GM18861 (cell line): Measurements from ENCODE around the gene PDZD7.
"Not testable (repeated sequence)": the region's sequence is repeated elsewhere in the genome, so short reads cannot be mapped to it uniquely, and the experiment has no call there.

Experiments
- ATAC-seq: cut with Tn5 transposase; IDR thresholded peaks from one replicate; pipeline ENCODE4 v1.9.1; 2021; ENCODE audit not compliant: unreplicated experiment

Gene PDZD7

GRCh38 chr10:100985336-100985735 lies 45.6 kb downstream of the PDZD7 start:
- peak; percentile 48 for ATAC-seq

DNA sequence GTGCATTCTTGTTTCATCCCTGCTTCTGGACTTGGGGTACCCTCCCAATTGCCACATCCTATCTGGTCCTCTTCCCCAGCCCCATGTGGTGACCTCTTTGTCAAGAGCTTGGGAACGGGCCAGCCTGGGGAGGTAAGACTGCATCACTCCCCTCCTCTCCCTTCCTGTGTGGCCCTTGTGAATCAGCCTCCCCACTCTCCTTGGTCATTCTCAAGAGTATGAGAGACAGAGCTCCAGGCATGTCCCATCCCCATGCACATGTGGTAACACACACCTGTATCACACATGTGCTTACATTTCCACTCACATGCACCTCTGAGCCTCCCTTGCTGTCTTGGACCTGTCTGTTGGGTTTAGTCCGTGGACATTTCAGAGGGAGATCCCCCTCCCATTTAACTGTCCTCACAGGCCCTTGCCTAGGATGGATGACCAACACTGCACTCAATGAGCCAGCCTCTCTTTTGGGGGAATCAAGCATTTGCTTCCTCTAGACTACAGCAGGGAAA lies 46.2 kb downstream of the PDZD7 start:
- no peak for ATAC-seq

DNA sequence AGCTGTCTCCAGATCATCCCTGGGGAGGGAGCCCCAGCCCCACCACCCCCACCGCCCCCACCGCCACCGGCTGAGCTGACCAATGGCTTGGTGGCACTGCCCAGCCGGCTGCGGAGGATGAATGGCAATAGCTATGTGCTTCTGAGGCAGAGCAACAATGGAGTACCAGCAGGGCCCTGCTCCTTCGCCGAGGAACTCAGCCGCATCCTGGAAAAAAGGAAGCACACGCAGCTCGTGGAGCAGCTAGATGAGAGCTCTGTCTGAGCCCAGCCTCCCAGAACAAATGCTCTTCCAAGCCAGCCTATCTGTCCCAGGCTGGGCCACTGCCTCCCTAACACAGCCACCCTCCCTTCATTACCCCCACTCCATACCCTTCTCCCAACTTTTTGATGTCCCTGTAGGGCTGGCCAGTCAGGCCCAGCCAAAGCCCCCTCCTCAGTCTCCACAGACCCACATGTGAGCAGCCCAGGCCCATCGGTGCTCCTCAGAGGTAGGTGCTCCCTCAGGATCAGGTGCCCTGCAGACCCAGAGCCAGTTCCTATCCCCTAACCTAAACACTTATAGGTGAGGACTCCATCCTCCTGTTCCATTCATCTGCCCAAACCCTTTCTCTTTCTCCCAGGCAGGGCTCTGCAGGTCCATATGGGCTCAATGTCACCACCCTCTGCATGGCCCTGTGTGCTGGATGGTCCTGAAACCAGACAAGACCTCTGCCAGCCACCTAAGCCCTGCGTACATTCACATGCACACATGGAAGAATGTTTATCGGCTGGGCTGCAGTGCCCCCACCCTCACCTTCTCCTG lies 46.9 kb downstream of the PDZD7 start:
- ATAC-seq = no peak

DNA sequence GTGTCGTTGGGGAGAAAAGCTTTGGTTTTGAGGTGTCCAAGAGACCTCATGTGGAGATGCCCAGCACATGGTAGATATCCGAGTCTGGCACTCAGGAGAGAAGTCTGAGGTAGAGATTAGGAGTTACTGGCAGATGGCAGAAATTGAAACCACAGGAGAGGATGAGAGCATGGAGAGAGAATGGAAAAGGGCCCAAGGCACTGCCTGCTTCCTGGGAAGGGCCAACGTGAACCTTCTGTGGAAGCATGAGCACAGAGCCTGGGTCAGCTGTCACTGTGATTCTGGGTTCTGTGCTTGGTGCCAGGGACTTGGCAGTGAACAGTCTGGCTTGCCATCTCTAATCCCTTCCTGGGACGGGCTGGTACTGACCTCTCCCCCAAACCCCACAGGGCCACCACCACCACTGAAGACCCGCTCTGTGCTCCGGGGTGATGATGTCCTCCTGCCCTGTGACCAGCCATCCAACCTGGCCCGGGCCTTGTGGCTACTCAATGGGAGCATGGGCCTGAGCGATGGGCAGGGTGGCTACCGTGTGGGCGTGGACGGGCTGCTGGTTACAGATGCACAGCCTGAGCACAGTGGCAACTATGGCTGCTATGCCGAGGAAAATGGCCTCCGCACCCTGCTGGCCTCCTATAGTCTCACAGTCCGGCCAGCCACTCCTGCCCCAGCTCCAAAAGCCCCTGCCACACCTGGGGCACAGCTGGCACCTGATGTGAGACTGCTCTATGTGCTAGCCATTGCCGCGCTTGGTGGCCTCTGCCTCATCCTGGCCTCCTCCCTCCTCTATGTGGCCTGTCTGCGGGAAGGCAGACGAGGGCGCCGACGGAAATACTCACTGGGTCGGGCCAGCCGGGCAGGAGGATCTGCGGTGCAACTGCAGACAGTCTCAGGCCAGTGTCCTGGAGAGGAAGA lies 47.8 kb downstream of the PDZD7 start:
- no peak for ATAC-seq

GRCh38 chr10:100981178-100981772 lies 49.7 kb downstream of the PDZD7 start:
- no peak for ATAC-seq

DNA sequence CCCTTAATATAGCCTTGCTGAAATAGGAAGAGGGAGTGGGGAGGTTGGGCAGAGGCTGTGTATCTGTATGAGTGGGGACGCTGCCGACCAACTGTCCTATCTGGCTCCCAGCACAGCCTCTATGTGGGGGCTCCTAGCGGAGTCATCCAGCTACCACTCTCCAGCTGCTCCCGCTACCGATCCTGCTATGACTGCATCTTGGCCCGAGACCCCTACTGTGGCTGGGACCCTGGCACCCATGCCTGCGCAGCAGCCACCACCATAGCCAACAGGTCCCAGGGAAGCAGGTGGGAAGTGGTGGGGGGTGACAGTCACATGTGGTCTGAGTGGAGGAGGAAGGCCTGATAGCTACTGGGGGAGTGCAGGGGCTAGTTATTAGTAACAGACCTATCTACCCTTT lies 50.2 kb downstream of the PDZD7 start:
- ATAC-seq = no peak

GRCh38 chr10:100980311-100980710 lies 50.6 kb downstream of the PDZD7 start:
- no peak for ATAC-seq

- no peak for ATAC-seq
These were observed 51.1 kb downstream of the PDZD7 start for GRCh38 chr10:100979791-100980272.

- ATAC-seq = no peak
These were observed 52.1 kb downstream of the PDZD7 start for GRCh38 chr10:100978901-100979195.

DNA sequence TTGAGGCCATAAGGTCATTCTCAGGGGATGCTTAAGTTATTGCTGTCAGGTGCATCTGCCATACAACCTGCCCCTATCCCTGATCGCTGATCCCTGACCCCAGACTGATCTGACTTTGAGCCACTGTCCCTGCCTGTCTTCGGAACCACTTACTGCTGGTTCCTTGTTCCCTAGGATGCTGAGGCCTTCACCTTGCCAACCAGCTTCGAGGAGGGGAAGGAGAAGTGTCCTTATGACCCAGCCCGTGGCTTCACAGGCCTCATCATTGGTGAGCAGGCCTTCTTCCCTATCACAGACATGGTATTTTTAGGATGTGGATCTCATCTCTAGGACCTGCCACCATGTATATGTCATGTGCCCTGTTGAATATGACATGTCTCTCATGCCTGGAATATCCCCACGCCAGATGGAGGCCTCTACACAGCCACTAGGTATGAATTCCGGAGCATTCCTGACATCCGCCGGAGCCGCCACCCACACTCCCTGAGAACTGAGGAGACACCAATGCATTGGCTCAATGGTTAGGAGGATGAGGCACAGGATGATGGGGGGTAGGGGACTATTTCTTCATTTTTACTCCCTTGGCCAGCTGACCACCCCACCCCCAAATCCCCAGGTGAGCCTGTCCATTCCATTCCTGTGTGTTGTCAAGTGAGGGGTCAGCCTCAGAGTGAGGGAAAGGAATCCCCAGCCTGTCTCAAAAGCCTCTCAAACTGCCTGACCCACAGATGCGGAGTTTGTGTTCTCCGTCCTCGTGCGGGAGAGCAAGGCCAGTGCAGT lies 52.6 kb downstream of the PDZD7 start:
- no peak for ATAC-seq

DNA sequence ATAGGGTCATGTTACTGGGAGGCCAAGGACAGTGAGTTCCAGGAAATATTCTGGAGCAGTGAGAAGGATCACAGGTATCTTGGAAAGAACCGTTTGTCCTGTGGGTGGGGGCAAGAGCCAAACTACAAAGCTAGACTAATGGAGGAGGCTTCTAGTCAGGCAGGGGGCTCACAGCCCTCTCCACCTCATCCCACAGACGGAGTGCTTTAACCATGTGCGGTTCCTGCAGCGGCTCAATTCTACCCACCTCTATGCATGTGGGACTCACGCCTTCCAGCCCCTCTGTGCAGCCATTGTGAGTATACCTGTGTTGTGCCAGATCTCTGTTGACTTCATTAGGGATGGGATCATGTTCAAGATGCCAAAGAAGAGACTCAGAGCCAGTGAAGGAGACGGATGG lies 53.5 kb downstream of the PDZD7 start:
- no peak for ATAC-seq

- ATAC-seq = no peak
These were observed 54.0 kb downstream of the PDZD7 start for GRCh38 chr10:100976906-100977305.

DNA sequence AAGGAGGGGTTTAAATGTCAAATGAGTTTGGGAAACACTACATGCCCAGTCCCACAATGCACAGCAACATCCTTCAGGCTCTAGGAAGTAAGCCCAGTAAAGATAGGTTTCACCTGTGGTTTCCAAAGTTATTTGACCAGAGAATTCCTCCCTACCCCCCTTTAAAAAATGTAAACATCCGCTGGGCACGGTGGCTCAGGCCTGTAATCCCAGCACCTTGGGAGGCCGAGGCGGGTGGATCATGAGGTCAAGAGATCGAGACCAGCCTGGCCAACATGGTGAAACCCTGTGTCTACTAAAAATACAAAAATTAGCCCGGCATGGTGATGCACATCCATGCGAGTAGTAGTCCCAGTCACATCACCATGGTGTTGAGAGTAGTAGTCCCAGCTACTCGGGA lies 55.5 kb downstream of the PDZD7 start:
- not testable (repeated sequence) for ATAC-seq

DNA sequence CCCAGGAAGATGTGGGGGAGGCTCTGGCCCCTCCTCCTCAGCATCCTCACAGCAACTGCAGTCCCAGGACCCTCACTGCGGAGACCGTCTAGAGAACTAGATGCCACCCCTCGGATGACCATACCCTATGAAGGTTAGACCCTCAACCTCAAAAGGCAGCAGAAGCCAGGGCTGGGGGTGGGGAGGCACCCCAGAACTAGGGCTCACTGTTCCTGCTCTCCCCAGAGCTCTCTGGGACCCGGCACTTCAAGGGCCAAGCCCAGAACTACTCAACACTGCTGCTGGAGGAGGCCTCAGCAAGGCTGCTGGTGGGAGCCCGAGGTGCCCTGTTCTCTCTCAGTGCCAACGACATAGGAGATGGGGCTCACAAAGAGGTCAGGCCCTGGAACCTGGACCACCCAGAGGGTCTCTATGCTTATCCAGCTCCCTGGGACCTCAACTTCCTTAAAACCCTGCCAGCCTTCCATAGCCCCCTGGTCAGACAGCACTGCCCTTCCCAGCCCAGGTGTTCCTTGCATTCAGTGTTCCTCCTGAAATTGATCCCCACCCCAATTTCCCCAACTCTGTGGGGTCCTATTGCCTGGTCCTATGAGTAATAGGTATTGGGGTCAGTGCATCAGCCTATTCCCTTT lies 57.9 kb downstream of the PDZD7 start:
- ATAC-seq = no peak

- ATAC-seq = no peak
These were observed 58.6 kb downstream of the PDZD7 start for GRCh38 chr10:100972115-100972903.

- no peak for ATAC-seq
These were observed 59.8 kb downstream of the PDZD7 start for GRCh38 chr10:100970914-100971811.

GRCh38 chr10:100970076-100970913 lies 60.6 kb downstream of the PDZD7 start:
- no peak for ATAC-seq
